Measurements from ENCODE around the gene AGER.

Gene AGER

DNA sequence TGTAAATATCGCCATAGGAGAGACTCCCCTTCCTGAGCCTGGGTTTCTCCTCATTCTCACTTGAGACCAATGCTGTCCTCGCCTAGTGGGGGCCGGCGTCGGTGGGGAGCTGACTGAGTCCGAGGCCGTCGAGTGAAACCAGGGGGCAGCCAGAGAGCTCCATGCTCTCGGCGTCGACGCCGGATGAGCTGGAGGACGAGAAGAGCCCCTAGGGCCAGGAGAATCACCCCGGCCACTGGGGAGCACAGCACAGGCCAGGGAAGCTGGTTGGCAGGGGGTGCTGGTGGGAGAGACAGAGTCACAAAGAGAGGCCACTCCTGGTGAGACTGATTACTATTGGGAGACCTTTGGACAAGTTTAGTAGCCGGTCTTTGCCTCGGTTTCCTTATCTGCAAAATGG, 14.8 kb upstream of the AGER start:
- Histone ChIP-seq H3K27me3 (ENCODE audit: insufficient read depth, low read length, poor library complexity) (no peaks in the 10 kb centered on the region), H2AFZ (ENCODE audit: low read depth, low read length) (no peak overlapping the region), H3K4me2 (ENCODE audit: insufficient read depth, low read length) (no peak overlapping the region), H3K27ac (ENCODE audit: low read length) (no peak overlapping the region), H3K9ac (ENCODE audit: low read depth, low read length) (no peak overlapping the region), H3K79me2 (ENCODE audit: insufficient read depth, low read length) (peaks cover 11% of the 10 kb centered on the region), H3K4me3 (ENCODE audit: low read depth in 1 of 2, low read length in 2 of 2) (no peak overlapping the region), H4K20me1 (ENCODE audit: insufficient read depth, low read length) (no peaks in the 10 kb centered on the region), H3K36me3 (ENCODE audit: insufficient read depth, low read length) (no peaks in the 10 kb centered on the region), H3K4me1 (ENCODE audit: insufficient read depth, low read length) (peaks cover 25% of the 10 kb centered on the region), H3K9me3 (ENCODE audit: insufficient read depth, low read length, severe bottlenecking) (no peaks in the 10 kb centered on the region)
- DNase-seq = no peak
- no peak for ATAC-seq (ENCODE audit: insufficient read depth, low read depth)
- TF ChIP-seq EZH2 (IDR thresholded peaks at IDR 0.05; ENCODE audit: borderline replicate concordance, low read depth, low read length, severe bottlenecking) = no peak
- no peak for TF ChIP-seq CTCF (IDR thresholded peaks at IDR 0.05; ENCODE audit: borderline replicate concordance, extremely low read depth, low read length, poor library complexity, severe bottlenecking)

DNA sequence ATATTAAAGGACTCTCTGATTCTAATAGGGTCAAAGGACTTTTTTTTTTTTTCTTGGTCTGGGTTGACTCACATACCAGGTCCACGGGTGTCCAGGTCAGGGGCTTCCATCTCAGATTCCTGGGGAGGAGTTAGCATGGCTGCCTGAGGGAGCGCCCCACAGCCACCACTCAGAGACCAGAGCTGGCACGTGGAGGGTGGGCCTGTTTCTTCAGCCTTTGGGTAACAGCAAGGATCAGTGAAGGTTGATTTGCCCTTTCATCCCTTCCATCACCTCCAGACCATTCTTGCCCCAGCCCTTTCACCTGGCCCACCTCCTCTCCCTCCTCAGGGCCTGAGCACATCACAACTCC, 14.3 kb upstream of the AGER start:
- Histone ChIP-seq H3K9me3 (ENCODE audit: insufficient read depth, low read length, severe bottlenecking) (no peaks in the 10 kb centered on the region), H3K4me2 (ENCODE audit: insufficient read depth, low read length) (no peak overlapping the region), H3K27me3 (ENCODE audit: insufficient read depth, low read length, poor library complexity) (no peaks in the 10 kb centered on the region), H3K27ac (ENCODE audit: low read length) (no peak overlapping the region), H2AFZ (ENCODE audit: low read depth, low read length) (no peak overlapping the region), H3K36me3 (ENCODE audit: insufficient read depth, low read length) (no peaks in the 10 kb centered on the region), H3K9ac (ENCODE audit: low read depth, low read length) (no peak overlapping the region), H3K79me2 (ENCODE audit: insufficient read depth, low read length) (peaks cover 16% of the 10 kb centered on the region), H4K20me1 (ENCODE audit: insufficient read depth, low read length) (no peaks in the 10 kb centered on the region), H3K4me3 (ENCODE audit: low read depth in 1 of 2, low read length in 2 of 2) (no peak overlapping the region), H3K4me1 (ENCODE audit: insufficient read depth, low read length) (peaks cover 31% of the 10 kb centered on the region)
- DNase-seq = no peak
- TF ChIP-seq EZH2 (IDR thresholded peaks at IDR 0.05; ENCODE audit: borderline replicate concordance, low read depth, low read length, severe bottlenecking) = no peak
- TF ChIP-seq CTCF (IDR thresholded peaks at IDR 0.05; ENCODE audit: borderline replicate concordance, extremely low read depth, low read length, poor library complexity, severe bottlenecking) = no peak
- no peak for ATAC-seq (ENCODE audit: insufficient read depth, low read depth)

DNA sequence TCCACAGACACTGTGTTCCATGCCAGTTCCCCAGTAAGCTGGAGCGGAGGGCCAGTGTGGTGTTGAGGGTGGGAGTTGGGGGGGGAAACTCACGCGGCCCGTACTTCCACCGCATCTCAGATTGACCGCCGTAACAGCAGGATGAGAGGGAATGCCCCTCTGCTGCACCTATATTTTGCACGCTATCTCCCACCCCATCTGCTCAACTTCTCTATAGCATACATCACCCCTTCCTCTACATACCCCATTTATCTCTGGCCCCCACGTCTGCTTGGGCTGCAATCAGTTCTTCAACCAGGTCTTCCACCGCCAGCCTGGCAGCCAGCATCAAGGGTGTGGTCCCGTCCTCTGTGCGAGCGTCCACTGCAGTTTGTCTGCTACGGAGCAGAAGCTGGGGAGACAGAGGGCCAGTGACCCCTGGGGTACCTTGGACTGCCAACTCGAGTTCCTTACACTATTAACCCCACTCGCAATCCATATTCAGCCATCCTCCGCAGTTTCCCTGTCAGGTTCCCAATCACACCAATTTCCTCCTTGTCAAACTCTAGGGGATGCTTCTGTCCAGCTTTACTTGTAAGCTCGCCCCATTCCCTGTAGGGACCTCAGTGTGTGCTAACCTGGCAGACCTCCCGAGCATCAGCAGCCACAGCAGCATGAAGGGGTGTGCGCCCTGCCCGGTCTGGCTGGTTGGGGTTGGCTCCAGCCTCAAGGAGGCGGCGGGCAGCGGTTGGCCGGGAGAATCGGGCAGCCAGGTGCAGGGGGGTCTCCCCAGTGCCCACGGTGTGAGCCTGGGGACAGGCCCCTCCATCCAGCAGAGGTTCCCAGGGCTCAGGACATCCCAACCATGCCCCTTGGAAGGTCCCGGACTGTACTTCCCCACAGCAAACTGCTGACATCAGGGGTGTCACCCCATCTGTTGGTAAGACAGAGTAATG, 12.9 kb upstream of the AGER start:
- Histone ChIP-seq H3K27ac (ENCODE audit: low read length) (peak overlapping the region; percentile 87), H4K20me1 (ENCODE audit: insufficient read depth, low read length) (no peaks in the 10 kb centered on the region), H3K4me1 (ENCODE audit: insufficient read depth, low read length) (peaks cover 44% of the 10 kb centered on the region), H3K4me3 (ENCODE audit: low read depth in 1 of 2, low read length in 2 of 2) (peak overlapping the region in 1 of 2 experiments; percentile 77; a peak in 3 of 4 replicates), H2AFZ (ENCODE audit: low read depth, low read length) (peak overlapping the region; percentile 83), H3K36me3 (ENCODE audit: insufficient read depth, low read length) (no peaks in the 10 kb centered on the region; the same call in 1 of the 2 replicates), H3K9me3 (ENCODE audit: insufficient read depth, low read length, severe bottlenecking) (no peaks in the 10 kb centered on the region), H3K9ac (ENCODE audit: low read depth, low read length) (peak overlapping the region; percentile 81), H3K27me3 (ENCODE audit: insufficient read depth, low read length, poor library complexity) (no peaks in the 10 kb centered on the region), H3K4me2 (ENCODE audit: insufficient read depth, low read length) (peak overlapping the region; percentile 80), H3K79me2 (ENCODE audit: insufficient read depth, low read length) (peaks cover 25% of the 10 kb centered on the region)
- TF ChIP-seq EZH2 (IDR thresholded peaks at IDR 0.05; ENCODE audit: borderline replicate concordance, low read depth, low read length, severe bottlenecking) (no peak), CTCF (IDR thresholded peaks at IDR 0.05; ENCODE audit: borderline replicate concordance, extremely low read depth, low read length, poor library complexity, severe bottlenecking) (peak; percentile 16)
- ATAC-seq (ENCODE audit: insufficient read depth, low read depth) = no peak
- no peak for DNase-seq
